ENCODE data around the gene PPFIBP2.

The PPFIBP2 gene

GRCh38 chr11:7605186-7605943, 91.6 kb downstream of the PPFIBP2 start:
- no peak for DNase-seq

- DNase-seq = no peak
These were observed 92.7 kb downstream of the PPFIBP2 start for GRCh38 chr11:7606496-7606895.

DNA sequence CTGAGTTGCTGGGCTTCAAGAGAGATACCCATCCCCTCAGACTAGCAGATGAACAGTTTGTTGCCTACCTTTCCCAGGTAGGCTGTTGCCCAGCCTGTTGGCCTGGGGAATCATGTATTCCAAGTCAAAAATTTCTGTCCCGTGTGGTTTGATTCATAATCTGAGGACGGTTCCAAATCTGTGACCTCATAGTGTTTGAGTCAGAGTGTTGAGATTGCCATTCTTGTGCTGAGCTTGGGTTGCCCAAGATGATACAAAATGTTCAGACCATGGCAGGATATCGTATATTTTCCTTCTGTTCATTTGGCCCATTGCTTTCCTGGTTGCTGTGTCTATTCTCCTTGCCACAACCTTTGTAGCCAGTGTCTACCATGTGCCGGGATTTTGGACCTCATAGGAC, 95.2 kb downstream of the PPFIBP2 start:
- DNase-seq = no peak

GRCh38 chr11:7609521-7609920, 95.7 kb downstream of the PPFIBP2 start:
- DNase-seq = no peak

DNA sequence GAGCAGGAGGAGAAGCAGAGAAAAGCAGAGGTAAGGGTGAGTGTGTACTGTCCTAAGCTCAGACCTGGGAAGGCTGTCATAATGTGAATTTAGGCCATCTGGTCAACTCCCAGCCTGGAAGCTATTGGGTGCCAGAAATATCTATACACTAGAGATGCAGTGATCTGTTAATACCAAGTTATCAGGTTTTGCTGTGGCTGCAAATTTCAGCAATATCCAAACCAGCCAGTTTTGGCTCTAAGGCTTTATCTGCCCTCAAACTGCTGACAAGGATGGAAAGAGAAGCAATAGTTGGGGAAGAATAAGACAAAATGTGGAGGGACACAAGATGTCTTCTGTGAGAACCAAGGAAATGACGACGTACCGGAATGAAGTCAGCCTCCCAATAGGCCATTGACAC, 96.6 kb downstream of the PPFIBP2 start:
- DNase-seq = no peak

- no peak for DNase-seq
These were observed 97.6 kb downstream of the PPFIBP2 start for GRCh38 chr11:7611411-7611810.

DNA sequence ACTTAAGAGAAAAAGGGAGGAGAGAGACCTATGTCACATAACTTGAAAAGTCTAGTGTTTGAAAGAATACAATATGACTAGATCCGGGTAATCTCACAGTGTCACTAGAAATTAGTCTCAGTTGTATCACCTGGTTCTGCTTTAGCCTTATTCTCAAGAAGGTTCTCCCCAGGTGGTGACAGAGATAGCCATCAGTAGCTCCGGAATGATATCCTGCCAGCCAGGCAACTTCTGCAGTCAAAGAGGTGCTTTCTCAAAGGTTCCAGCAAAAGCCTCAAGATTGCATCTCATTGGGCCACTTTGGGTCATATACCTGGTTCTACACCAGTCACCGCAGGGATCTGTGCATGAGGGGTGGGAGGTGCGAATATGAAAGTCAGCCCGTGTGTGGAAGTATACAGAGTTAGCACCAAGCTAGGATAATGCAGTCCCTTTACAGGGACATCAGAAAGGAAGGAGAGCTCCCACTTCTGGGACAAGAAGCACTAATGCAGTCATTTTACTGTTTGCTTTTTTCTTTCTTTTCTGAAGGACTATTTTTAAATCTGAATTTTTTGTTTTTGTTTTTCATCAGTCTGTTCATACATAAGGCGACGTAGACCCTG, 98.4 kb downstream of the PPFIBP2 start:
- no peak for DNase-seq

DNA sequence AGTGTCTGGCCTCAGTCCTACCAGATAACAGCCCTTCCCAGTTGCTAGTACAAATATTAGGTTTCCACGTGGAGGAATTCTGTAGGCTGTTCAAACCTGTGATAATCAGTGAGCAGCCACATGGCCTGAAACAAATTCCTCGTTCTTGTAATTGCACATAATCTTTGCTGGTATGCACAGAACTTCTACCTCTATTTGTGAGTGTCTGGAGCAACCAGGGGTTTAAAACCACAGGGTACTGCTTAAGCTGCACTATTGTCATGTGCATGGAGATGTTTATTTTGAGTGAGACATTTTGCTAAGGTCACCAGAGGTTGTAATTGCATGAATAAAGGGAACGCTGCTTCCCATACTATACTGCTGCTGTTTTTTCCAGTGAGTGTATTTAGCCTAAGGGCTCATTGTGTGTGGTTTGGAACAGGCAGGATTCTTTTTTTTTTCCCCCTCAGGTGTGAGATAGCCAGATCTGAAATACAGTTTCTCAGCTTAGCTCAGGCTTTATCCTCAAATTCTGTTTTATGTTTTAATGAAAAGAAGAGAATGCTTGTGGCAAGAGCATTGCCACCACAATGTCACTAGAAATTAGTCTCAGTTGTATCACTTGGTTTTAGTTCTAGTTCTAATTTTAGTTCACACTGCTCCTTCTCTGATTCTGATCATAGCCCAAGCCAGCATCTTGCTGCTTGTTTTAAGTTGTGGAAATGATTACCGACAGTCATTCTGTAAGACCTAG, 99.0 kb downstream of the PPFIBP2 start:
- DNase-seq = no peak

- no peak for DNase-seq
These were observed 99.6 kb downstream of the PPFIBP2 start for GRCh38 chr11:7613394-7613720.

DNA sequence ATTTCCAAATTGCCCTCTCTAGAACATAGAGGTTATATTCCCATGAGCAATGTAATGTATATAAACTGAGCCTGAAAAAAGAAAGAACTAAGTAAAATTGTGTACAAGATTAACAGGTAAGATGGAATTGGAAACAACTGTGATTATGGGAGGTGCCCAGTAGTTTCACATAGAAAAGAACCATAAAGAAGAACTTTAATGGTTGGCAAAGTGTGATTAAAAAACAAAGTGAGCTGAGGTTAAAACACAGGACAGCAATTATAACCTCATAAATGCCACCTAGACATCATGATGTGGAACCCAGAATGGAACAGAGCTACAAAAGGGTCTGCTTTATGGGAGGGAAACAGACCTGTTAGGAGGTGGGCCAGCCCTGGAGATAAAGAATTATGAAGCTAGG, 100.9 kb downstream of the PPFIBP2 start:
- DNase-seq = no peak

DNA sequence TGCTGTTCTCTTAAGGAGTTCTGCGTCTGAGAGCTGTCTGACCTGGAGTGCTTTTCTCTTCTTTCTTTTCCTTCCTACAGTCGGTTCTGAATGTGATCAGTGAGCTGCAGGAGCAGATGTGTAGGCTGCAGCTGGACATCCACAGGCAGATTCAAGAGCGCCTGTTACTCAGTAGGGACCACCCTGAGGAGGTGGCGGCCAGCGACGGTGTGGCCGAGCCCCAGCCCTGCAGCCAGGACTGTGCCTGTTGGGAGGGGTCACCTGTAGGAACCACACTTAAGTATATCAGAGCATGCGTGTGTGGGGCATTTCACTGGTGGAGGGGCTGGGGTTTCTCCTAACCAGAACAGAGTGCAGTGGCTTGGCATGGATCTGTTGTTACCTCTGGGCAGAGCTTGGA, 103.2 kb downstream of the PPFIBP2 start:
- no peak for DNase-seq

GRCh38 chr11:7619322-7619721, 105.5 kb downstream of the PPFIBP2 start:
- DNase-seq = no peak

DNA sequence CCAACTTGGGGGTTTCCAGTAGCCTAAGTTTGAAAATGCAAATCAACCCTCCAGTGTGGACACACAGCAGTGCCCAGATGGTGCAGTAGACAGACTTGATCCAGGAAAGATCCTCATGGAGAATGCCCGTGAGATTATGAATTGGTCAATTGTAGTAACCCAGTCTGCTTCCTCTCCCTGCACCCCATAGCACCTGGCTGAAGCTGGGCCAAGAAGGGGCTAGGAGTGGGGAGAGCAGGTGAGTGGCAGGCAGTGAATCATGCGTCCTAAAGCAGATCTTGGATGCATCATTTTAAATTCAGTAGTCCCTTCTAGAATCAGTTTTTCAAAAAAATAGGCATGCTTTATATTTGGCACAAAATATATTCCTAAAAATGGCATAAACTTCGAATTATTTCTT, 107.3 kb downstream of the PPFIBP2 start:
- DNase-seq = no peak

DNA sequence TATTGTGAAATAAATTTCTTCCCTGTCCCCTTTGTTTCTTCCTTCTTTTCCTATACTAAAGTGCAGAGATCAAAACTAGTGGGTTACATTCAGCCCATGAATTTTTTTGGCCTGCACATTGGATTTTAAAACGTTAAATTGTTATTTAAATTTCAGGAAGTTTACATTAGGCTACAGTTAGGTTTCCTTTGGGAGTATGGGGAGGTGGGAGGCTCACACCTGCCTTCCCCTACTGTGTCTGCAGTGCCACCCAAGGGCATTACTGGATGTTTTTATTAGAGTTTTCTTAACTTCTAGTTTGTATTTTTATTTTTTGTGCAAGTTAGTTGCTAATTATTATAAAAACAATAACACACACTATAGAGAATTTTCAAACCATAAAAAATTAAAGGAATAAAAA, 107.8 kb downstream of the PPFIBP2 start:
- no peak for DNase-seq

GRCh38 chr11:7622721-7623120, 108.9 kb downstream of the PPFIBP2 start:
- no peak for DNase-seq

DNA sequence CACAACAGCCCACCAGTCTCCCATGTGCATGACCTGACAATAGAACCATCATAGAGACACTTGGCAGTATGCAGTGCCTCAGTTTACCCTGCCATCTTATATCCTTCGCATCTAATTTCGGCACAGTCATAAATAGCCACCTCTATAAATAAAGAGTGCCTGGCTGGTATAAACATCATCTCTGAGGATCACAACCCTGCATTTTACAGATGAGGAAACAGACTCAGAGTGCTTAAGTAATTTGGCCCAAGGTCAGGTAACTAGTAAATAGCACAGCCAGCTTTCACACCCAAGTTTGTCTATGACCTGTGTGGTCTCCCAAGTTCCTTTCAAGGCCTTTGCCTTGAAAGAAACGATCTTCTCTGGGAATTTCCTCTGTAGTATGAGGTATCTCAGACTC, 114.9 kb downstream of the PPFIBP2 start:
- no peak for DNase-seq

- no peak for DNase-seq
These were observed 116.2 kb downstream of the PPFIBP2 start for GRCh38 chr11:7630002-7630401.

DNA sequence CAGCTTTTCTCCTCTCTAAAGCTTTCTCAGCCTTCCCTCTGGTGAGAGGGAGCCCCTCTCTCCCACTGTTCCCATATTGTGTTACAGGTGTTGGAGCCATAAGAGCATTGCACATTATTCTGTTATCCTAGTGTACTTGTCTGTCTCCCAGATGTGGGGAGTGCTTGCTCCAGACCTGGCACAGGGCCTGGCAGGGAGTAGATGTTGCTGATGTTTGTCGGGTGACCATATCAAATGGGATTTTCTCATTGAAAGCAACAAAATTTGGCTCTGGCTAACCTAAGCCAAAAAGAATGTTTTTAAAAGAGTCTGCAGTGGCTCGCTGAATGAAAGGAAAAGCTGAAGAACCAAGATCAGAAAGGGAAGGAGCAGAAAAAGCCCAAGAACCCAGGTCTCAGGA, 118.4 kb downstream of the PPFIBP2 start:
- no peak for DNase-seq

GRCh38 chr11:7635137-7635536, 121.3 kb downstream of the PPFIBP2 start:
- DNase-seq = no peak

GRCh38 chr11:7635708-7636107, 121.9 kb downstream of the PPFIBP2 start:
- DNase-seq = no peak

DNA sequence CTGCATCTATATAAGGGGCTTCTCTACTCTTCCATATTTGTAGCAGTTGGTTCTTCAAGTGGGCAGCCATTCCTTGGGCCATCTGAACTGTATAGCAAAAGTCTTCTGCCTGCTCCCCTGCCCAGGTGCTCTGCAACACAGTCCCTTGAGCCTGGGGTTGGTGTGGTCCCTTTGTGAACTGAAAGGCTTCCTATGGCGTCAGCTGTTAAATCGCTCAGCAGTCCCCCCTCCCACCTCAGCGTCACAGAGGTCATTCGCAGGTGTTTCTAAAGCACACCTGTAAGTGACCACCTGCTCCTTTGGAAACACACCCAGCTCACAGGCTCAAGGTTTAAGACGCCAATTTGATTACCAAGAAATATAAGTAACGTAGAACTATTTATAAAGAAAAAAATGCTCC, 122.6 kb downstream of the PPFIBP2 start:
- no peak for DNase-seq

DNA sequence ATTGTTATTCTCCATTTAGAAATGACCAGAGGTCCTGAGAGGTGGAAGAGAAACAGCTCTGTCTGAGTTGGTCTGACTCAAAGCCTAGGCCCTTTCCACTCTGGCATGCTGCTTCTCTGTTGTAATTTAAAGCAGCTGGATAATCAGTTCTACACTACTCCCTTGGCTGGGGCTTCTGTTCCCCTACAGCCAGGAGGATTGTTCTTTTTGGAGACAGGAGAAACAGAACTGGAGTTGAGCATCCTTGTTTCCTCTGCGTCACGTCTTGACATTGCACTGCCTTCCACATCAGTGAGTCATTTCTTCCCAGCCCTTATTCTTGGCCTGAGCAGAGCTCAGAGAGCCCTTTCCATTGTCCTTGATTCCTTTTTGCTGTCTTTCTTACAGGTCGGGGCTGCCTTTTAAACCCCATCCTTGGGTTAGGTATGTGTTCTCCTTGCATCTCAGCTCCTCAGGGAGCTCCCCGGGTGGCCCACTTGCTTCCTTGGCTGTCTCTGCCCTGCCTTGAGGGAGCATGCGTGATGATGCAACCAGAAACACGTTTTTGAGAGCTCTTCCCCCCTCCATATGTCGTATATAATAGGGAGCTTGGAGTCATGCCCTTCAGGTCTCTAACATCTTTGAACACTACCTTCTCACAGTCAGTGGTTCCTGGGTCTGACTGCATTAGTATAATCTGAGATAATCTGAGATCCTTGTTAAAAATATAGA, 123.8 kb downstream of the PPFIBP2 start:
- DNase-seq = no peak

- DNase-seq = no peak
These were observed 125.2 kb downstream of the PPFIBP2 start for GRCh38 chr11:7638710-7639642.
